IPS DF 19.7 (cell line): ENCODE measurements around the gene GPC6.
"Not testable (repeated sequence)": the region's sequence is repeated elsewhere in the genome, so short reads cannot be mapped to it uniquely, and the experiment has no call there.

ENCODE experiments used
- DNase-seq: peaks from one replicate; pipeline ENCODE4 v3.0.0-alpha.2; 2013; ENCODE audit warnings: low read depth, low spot score

GPC6 gene

DNA sequence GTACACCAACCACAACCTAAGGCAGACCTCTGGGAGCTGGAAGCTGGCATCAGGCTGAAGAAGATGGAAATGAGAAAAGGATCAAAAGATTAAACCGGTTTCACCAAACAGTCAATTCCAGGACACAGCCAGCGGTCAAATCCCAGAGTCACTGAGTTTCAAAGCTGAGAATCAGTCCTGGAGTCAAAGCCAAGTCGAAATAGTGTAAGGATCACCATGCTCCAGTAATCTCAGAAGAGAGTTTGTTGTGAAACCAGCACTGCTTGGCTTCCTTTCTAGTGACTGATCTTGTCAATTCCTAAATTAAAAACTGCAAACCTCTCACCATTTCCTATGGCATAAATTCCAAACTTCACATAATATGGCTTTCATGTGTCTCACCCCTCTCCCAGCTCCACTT lies 198.8 kb downstream of the GPC6 start:
- no peak for DNase-seq

DNA sequence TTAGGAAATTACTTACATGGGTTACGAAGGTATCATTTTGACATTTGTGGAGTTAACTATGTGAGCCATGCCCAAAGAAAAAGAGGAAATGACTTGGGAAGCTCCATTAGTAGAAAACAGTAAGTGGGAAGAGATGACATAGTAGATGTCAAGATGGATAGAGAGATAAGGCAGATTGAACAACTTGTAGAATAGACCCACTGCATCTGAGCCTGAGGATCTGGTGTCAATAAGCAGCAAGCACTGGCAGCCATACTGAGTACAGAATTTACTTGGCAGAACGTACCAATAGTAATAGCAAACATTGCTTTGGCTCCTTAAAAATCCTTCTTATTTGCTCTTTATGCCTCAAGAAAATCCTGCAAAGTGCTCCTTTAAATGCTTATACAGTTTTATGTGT lies 203.8 kb downstream of the GPC6 start:
- DNase-seq: no peak

DNA sequence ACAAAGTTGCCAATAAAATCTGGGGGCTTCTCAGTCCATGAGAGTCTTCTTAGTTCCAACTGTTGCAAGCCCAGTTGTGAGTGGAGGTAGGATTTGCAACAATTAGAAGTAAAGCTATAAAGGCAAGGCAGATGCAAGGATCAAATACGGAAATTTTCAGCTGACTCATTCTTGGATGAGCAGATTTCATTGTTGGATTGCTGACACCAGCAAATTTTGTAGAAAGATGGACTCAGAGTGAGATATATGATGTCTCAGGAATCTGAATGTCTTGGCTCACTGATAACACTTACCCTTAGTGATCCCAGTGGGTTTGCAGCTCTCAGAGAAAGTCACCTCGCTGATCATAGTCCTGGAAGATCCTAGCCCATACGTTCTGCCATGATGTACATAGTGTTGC lies 209.0 kb downstream of the GPC6 start:
- DNase-seq: no peak

DNA sequence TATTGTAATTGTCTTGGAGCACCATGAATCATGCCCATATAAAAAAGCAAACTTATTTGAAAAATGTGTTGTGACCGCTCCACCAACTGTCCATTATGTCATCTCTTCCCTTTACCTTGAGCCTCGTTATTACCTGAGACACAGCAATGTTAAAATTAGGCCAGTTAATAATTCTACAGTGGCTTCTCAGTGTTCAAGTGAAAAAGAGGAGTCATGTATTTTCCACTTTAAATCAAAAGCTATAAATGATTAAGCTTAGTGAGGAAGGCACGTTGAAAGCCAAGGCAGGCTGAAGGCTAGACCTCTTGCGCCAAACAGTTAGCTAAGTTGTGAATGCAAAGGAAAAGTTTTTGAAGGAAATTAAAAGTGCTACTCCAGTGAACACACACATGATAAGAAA lies 210.5 kb downstream of the GPC6 start:
- no peak for DNase-seq

DNA sequence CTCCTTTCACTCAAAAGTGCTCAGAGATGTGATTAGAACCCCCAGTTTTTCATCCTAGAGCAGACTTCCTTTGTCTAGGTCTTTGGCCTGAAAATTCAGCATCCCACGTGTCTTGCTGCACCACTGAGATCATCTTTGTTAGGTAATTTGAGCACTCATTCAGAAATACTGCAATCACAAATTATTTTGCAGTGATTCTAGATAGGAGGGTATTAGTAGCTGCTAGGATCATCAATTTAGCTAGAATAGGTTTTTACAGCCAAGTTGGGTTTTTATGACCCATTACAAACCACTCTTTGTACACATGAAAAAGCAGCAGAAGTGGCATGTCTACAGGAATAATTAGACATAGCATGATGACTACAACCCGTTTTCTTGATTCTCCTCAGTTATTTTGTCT lies 219.6 kb downstream of the GPC6 start:
- DNase-seq: no peak

DNA sequence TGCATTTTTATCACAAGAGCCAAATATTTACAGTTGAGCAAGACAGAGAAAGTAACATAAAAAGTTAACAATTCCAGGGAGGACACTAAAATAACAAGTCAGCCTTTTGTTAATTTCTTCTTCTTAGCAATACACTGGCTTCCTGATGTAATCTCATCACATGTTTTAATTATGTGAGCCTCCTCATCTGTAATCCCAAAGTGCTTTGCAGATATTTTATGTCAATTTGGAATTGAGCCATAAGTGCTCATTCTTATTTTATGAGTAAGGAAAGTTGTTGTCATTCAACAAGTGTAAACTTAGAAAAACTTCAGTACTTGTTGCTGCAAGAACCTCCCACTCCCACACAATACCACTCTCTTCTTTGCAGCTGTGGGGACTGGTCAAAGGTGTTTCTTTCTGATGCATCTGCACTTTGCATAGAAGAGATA lies 223.6 kb downstream of the GPC6 start:
- DNase-seq: no peak

DNA sequence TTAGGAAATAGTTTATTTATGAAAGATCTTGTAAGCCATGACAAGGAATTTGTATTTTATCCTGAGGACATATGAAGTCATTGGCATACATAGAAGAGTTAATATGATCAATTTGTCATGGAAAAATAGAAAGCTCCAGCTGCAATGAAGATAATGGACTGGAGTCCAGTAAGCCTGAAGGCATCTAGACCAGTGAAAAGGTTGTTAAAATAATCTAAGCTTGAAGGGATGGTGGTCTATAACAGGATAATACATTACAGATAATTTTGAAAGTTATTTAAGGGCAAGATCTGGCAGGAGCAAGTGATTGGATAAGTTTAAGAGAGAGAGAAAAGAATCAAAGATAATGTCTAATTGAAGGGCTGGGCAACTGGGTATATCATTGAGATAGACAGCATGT lies 224.2 kb downstream of the GPC6 start:
- no peak for DNase-seq

DNA sequence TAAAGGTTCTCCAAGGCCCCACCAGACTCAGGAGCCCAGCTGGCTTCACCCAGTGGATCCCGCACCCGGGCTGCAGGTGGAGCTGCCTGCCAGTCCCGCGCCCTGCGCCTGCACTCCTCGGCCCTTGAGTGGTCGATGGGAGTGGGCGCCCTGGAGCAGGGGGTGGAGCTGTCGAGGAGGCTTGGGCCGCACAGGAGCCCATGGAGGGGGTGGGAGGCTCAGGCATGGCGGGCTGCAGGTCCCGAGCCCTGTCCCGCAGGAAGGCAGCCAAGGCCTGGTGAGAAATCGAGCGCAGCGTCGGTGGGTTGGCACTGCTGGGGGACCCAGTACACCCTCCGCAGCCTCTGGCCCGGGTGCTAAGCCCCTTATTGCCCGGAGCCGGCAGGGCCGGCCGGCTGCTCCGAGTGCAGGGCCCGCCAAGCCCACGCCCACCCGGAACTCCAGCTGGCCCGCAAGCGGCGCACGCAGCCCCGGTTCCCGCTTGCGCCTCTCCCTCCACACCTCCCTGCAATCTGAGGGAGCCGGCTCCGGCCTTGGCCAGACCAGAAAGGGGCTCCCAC lies 228.1 kb downstream of the GPC6 start:
- not testable (repeated sequence) for DNase-seq

DNA sequence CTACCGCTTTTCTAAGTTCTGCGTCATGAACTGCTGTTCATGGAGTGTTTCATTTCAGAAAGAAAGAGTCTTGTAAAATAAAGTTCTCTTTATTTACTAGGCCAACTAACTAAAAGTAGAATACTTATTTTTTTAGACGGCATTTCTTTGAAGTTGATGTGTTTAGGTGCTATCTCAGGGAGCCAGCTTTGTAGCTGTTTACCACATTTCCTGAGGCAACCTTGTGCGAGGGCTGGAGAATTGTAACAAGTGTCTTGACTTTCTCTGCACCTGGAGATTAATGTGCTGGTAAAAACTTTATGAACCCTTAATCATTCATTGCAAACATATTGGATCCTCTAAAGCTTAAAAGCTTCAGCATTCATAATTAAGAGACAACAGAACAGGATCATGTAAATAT lies 229.3 kb downstream of the GPC6 start:
- DNase-seq: no peak

DNA sequence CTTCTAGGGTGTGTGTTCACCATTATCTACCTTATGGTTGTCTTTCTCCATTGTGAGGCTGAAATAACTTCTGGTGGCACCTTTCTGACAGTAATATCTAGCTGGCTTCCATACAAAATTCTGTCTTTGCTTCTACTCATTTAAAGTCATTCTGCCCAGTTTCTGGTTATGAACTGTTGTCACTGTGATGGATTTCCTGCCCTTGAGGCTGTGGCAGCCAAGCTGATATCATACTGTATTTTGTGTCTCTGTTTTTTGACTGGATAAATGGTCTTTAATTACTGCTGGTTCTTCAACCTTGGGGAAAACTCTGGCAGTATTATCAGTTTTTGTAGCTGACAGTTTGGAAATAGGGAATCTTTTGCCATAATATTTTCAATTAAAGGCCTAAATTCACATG lies 233.4 kb downstream of the GPC6 start:
- DNase-seq: no peak

DNA sequence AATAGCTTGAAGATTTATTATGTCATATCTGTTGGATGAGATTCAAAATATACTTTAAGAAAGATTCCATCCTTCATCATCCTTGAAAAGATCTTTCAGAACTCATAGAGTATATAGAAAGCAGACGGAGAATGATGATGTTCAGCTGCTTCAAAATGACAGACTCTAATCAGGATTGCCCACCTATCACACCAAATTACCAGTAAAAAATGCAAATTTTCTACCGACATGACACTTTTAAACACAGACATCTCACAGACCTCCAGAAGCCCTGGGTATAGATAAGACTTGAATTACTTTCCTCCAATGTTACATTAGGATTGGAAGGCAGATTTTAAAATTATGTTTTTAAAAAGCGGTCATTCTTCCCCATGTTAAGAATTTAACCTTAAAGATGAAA lies 235.5 kb downstream of the GPC6 start:
- no peak for DNase-seq

DNA sequence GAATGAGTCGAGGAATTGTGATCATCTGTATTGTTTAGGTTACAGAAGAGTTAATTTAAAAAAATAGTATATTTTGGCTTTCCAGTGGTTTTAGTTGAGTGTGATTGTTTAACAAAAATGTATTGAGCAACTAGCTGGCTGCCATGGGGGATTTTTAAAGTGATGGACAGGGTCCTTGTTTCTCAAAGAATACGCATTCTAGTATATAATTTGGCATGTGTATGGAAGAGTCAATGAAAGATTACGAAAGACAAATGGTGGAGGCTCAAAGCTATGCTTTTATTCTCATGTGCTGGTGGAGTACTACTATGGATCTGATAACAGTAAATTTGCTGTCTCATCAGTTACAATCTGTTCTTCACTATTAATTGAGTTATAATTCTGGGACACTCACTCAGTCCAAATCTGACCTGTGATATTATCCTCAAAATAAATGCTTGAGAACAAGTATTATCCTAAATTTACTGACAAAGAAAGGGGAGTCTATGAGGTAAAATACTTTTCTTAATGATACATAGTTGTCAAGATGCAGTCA lies 240.0 kb downstream of the GPC6 start:
- no peak for DNase-seq

DNA sequence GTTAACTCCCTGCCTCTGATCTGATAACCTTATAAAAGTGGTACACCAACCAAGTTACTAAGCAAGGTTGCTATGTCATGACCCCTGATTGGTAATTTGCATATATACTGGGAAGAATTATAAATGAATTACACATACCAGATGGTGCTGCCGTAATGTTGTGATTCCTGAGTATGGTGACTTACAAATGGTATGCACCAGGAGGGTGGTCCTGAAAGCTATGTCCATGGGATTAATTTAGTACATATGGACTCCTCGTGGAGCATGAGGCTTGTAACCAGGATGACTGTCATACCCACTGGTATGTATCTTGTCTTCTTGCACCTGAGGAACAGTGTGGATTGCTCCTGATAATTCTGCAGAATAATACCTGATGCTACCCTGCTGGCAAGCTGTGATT lies 240.6 kb downstream of the GPC6 start:
- no peak for DNase-seq

DNA sequence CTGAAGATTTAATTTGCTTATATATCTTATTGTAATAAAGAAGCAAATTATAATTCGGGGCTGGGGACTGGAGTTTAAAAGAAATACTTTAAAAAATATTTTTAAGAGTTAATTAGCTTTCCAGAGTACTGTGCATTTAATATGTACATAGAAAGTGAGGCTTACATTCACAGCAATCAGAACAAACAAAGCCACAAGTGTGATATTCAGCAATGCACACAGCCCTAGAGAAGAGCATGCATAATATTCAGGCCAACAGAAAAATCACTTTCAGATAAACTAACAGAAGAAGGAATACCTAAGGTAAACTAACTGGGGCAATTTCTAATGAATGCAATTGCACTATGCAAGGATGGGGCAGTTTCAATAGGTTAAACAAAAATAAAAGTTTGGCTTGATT lies 241.8 kb downstream of the GPC6 start:
- DNase-seq: no peak

DNA sequence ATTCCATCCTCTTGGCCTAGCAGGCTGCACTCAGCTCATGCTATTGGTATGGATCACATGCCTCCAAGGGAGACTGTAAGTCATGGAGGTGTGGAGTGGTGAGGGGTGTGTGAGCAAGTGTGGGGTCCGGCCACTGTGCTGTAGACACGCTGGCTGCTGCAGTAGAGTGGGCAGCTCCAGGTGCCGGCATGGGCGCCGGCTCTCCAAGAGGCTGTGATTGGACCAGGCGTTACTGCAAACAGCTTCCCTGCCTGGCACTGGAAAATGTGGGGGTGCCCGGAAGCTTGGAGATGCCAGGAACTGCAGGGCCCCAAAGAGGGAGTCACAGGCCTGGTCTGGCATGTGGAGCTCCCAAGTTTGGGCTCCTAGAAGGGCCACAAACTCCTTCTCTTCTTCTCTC lies 245.7 kb downstream of the GPC6 start:
- no peak for DNase-seq

DNA sequence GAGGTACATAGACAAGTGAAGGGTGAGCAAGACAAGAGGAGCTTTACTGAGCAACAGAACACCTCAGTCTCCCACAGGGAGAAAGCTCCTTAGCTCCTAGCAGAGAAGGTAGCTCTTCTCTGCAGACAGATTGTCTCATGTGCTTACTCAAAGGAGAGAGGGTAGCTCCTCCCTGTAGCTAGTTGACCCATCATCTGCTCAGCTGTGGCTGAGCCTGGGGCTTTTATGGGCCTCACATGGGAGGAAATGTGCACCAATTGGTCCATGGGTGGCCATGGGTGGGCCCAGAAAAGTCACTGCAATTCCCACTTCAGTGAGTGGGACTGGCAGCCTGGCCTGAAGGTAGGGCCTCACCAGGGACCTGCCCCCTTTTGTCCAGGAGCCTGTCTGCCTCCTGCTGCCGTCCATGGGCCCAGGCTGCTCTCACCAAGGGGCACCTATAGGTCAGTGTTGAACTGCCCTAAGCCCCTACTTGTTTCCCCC lies 246.2 kb downstream of the GPC6 start:
- no peak for DNase-seq

DNA sequence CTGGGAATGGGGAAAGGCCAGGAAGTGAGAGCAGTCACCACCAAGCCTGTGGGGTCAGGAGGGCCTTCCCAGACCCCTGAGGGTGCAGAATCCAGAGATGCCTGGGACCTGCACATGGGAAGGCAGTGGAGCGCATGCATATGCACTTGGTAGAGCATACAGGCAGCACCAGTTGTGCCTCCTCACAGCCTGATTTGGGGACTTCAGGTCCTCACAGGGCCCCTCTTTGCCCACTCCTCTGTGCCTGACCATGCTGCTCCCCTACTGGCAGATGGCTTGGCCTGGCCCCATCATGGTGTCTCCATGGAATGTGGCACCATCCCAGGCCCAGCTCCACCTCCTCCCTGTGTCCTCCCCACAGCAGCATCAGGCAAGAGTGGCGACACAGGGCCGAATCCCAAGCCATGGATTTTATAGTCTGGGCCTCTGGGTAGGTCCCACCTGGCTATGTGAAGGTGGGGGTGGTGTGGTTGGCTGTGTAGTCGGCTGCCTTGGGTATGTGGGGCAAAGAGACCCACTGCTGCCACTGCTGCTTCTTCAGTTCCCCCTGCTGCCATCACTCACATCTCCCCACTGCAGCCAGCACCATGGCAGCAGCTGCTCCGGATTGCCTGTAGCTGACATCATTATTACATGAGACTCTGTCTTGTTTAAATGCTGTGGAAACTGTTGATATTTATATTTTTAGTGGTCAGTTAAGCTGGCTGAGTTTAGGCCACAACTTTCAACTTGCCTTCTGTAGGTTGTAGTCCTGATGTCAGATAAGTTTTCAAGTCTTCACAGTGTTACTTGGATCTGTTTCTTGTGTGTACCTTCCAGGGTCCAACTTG lies 247.0 kb downstream of the GPC6 start:
- DNase-seq: no peak

DNA sequence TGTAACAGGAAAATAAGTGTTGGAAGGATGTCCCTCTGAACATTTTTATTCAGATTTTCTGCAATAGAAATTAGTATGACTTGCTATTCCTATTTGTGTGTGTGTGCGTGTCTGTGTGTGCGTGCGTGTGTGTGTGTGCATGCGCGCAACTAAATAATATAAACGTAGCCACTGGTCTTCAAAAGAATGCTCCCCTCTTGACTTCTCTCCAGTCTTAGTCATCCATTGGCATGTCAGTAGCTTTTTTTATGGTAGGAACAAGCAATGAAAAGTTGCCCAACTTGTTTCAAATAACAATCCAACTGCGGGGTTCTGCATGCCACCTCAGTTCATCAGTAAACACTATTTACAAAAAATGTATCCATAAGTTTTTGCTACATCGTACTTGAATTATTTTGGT lies 249.6 kb downstream of the GPC6 start:
- DNase-seq: no peak

DNA sequence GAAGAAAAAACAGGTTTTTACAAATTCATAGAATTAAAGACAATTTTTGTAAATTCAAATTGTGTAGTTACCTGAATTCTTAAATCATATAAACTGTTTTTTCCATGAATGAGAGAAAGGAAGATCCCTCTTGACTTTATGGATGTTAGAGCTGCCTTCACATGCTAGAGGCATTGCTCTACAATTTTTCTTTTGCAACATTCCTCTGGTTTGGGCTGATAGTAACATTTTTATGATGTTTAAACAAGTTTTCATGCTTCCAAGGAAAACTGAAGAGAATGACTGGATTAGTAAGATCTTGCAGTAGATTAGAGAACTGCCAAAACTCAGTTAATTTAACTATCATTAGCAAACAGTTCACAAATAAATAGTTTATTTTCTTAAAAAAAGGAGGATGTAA lies 250.6 kb downstream of the GPC6 start:
- DNase-seq: no peak

DNA sequence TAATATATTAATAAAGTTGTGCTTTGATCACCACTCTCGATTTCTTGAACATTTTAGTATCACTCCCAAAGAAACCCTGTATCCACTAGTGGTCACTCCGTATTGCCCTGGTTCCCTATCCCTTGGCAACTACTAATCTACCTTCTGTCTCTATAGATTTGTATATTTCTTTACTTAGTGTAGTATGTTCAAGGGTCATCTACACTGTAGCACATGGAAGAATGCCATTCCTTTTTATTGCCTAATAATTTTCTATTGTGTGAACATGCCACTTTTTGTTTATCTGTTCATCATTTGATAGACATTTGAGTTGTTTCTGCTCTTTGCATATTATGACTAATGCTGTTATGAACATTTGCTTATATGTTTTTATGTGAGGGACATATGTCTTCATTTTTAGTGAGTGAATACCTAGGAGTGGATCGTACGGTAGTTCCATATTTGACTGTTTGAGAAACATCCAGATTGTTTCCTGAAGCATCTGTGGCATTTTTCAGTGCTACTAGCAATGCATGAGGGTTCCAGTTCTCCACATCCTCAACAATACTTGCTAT lies 254.0 kb downstream of the GPC6 start:
- no peak for DNase-seq

DNA sequence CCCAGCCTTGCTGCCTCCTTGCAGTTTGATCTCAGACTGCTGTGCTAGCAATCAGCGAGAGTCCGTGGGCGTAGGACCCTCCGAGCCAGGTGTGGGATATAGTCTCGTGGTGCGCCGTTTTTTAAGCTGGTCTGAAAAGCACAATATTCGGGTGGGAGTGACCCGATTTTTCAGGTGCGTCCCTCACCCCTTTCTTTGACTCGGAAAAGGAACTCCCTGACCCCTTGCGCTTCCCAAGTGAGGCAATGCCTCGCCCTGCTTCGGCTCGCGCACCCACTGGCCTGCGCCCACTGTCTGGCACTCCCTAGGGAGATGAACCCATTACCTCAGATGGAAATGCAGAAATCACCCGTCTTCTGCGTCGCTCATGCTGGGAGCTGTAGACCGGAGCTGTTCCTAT lies 269.5 kb downstream of the GPC6 start:
- DNase-seq: not testable (repeated sequence)

DNA sequence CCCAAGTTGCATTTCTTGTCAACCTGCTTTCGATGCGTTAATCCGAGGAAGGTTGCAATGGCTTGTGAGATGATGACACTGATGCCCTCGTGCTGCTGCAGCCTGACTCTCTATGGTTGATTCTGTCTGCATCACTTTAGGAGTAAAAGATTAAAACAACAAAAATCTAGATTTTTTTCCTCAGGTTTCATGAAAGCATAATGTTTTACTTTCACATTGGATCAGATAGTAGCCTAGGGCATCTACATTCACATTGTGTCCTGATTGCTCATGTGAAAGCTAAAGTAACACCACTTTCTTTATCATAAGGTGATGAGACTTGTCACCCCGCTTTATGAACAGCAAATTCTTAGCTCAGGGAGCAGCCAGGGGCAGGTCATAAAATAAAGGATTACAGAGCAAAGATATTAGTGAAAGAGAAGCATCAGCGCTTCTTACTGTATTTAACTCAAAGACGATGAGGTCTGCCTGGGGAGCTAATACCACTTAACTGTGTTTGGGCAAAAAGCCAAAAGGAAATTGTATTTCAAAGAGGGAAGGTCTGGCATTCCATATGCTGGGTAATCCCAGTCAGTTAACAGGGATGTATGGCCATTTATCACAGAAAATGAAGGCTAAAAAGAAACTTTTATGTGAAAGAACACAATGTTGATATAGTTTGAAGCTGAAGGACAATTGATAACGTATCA lies 270.5 kb downstream of the GPC6 start:
- no peak for DNase-seq
